Thymus (tissue), 11 donors: Measurements from ENCODE around the gene SCYL2. TPM values are rescaled to one million over a fixed set of nuclear protein-coding genes. Genes with fewer than 3 reads are reported as not detected.
"Not testable (repeated sequence)": the region's sequence is repeated elsewhere in the genome, so short reads cannot be mapped to it uniquely, and the experiment has no call there.

Source experiments
- DNase-seq, 9 donors: peaks; one replicate each; pipeline ENCODE4 v3.0.0-alpha.2; 2013; ENCODE audit warnings: low spot score in 9 of 9, low read depth in 6 of 9, missing footprints in 1 of 9
- H3K27ac ChIP-seq, 2 donors: one replicate each; pipeline ENCODE4 v1.5.1; 2013; ENCODE audit warnings: control low read depth in 1 of 2, low read depth in 1 of 2, low read length in 1 of 2, mild to moderate bottlenecking in 1 of 2, moderate library complexity in 1 of 2
- H3K27me3 ChIP-seq, 2 donors: one replicate each; pipeline ENCODE4 v1.5.1; 2013; ENCODE audit warnings: low read length in 1 of 2; ENCODE audit not compliant: control insufficient read depth in 2 of 2, insufficient read depth in 1 of 2
- H3K36me3 ChIP-seq, 2 donors: one replicate each; pipeline ENCODE4 v1.5.1; 2013; ENCODE audit warnings: low read length in 1 of 2, mild to moderate bottlenecking in 1 of 2, moderate library complexity in 1 of 2; ENCODE audit not compliant: control insufficient read depth in 2 of 2, insufficient read depth in 2 of 2
- H3K4me1 ChIP-seq, 2 donors: one replicate each; pipeline ENCODE4 v1.5.1; 2013; ENCODE audit warnings: low read length in 2 of 2; ENCODE audit not compliant: control insufficient read depth in 2 of 2, insufficient read depth in 2 of 2
- H3K4me3 ChIP-seq, 2 donors: one replicate each; pipeline ENCODE4 v1.5.1; 2013; ENCODE audit warnings: low read length in 2 of 2, control low read depth in 1 of 2, mild to moderate bottlenecking in 1 of 2
- H3K9me3 ChIP-seq, 2 donors: one replicate each; pipeline ENCODE4 v1.5.1; 2013; ENCODE audit warnings: low read length in 1 of 2, mild to moderate bottlenecking in 1 of 2; ENCODE audit not compliant: control insufficient read depth in 2 of 2, insufficient read depth in 1 of 2
- WGBS: extraction: QIAGEN DNeasy Blood & Tissue Kit; methylation state at CpG from one replicate; pipeline ENCODE4 v1.1.7; 2013; 5-methylcytosine and 5-hydroxymethylcytosine counted together
- polyA plus RNA-seq: library from polyadenylated mRNA; stranded (reverse); fragments of 200-250 nt; gene quantifications from one replicate; pipeline ENCODE4 v1.2.3, GENCODE V29; 2013
- total RNA-seq: library from RNA; stranded (reverse); fragments of 120-200 nt; gene quantifications from one replicate; pipeline ENCODE4 v1.2.4, GENCODE V29; 2013
- donor health status: healthy.

The SCYL2 gene
- total and polyA plus RNA-seq, 2 donors: 22.4 to 31.0 TPM

GRCh38 chr12:100231873-100232272 is 35.1 kb upstream of the SCYL2 start:
- H3K9me3 ChIP-seq, H3K4me3 ChIP-seq, H3K27me3 ChIP-seq, DNase-seq, H3K36me3 ChIP-seq, H3K27ac ChIP-seq, H3K4me1 ChIP-seq: not testable (repeated sequence)
- 95% methylated on average over 3 of the region's 3 CpGs for WGBS

GRCh38 chr12:100234166-100234565 is 32.8 kb upstream of the SCYL2 start:
- WGBS: 91% methylated on average over 3 of the region's 3 CpGs
- Histone ChIP-seq H3K4me3 (no peak overlapping the region), H3K9me3 (no peaks in the 10 kb centered on the region), H3K36me3 (no peaks in the 10 kb centered on the region), H3K4me1 (no peaks in the 10 kb centered on the region), H3K27ac (no peak overlapping the region), H3K27me3 (no peaks in the 10 kb centered on the region)
- no peak for DNase-seq

GRCh38 chr12:100234591-100235304 is 32.2 kb upstream of the SCYL2 start:
- no peaks in the 10 kb centered on the region for H3K36me3 ChIP-seq
- WGBS: 71% methylated on average over 7 of the region's 7 CpGs
- no peak overlapping the region for H3K4me3 ChIP-seq
- H3K9me3 ChIP-seq: no peaks in the 10 kb centered on the region
- no peaks in the 10 kb centered on the region for H3K27me3 ChIP-seq
- peak in 6 of 9 donors; percentile 4 to 44 (median 6) for DNase-seq
- no peak overlapping the region for H3K27ac ChIP-seq
- no peaks in the 10 kb centered on the region for H3K4me1 ChIP-seq

GRCh38 chr12:100238801-100239200 is 28.2 kb upstream of the SCYL2 start:
- DNase-seq: no peak

GRCh38 chr12:100239589-100239988 is 27.4 kb upstream of the SCYL2 start:
- H3K36me3 ChIP-seq: no peaks in the 10 kb centered on the region
- no peak overlapping the region for H3K4me3 ChIP-seq
- no peaks in the 10 kb centered on the region for H3K4me1 ChIP-seq
- no peak overlapping the region for H3K27ac ChIP-seq
- WGBS: 100% methylated on average over 1 of the region's 1 CpG
- no peak for DNase-seq
- no peaks in the 10 kb centered on the region for H3K9me3 ChIP-seq
- H3K27me3 ChIP-seq: no peaks in the 10 kb centered on the region

More at GRCh38 chr12:100238801-100239200, 28.2 kb upstream of the SCYL2 start:
- 98% methylated on average over 3 of the region's 3 CpGs for WGBS
- Histone ChIP-seq H3K4me1 (no peaks in the 10 kb centered on the region), H3K36me3 (no peaks in the 10 kb centered on the region), H3K4me3 (no peak overlapping the region), H3K27me3 (no peaks in the 10 kb centered on the region), H3K9me3 (no peaks in the 10 kb centered on the region), H3K27ac (no peak overlapping the region)

- Histone ChIP-seq H3K27ac (no peak overlapping the region), H3K9me3 (no peaks in the 10 kb centered on the region), H3K4me1 (no peaks in the 10 kb centered on the region), H3K27me3 (no peaks in the 10 kb centered on the region), H3K4me3 (no peak overlapping the region), H3K36me3 (no peaks in the 10 kb centered on the region)
- DNase-seq: no peak
- 77% methylated on average over 5 of the region's 5 CpGs for WGBS
These were observed 23.8 kb upstream of the SCYL2 start for GRCh38 chr12:100243137-100243536.

GRCh38 chr12:100247765-100248164 is 19.2 kb upstream of the SCYL2 start:
- H3K9me3 ChIP-seq: no peaks in the 10 kb centered on the region
- H3K4me1 ChIP-seq: no peaks in the 10 kb centered on the region
- no peak for DNase-seq
- H3K36me3 ChIP-seq: no peaks in the 10 kb centered on the region
- WGBS: 98% methylated on average over 4 of the region's 4 CpGs
- H3K27ac ChIP-seq: no peak overlapping the region
- H3K4me3 ChIP-seq: no peak overlapping the region
- H3K27me3 ChIP-seq: no peaks in the 10 kb centered on the region

GRCh38 chr12:100248886-100249285 is 18.1 kb upstream of the SCYL2 start:
- Histone ChIP-seq H3K27me3 (no peaks in the 10 kb centered on the region), H3K9me3 (no peaks in the 10 kb centered on the region), H3K27ac (no peak overlapping the region), H3K4me1 (no peaks in the 10 kb centered on the region), H3K36me3 (no peaks in the 10 kb centered on the region), H3K4me3 (no peak overlapping the region)
- no peak for DNase-seq

GRCh38 chr12:100249941-100250340 is 17.0 kb upstream of the SCYL2 start:
- Histone ChIP-seq H3K36me3 (no peaks in the 10 kb centered on the region), H3K27ac (no peak overlapping the region), H3K4me3 (no peak overlapping the region), H3K4me1 (no peaks in the 10 kb centered on the region), H3K9me3 (no peaks in the 10 kb centered on the region), H3K27me3 (no peaks in the 10 kb centered on the region)
- DNase-seq: no peak
- WGBS: 93% methylated on average over 7 of the region's 7 CpGs
